Endothelial cell (in vitro differentiated cells): ENCODE measurements around the gene MAD1L1. TPM values are rescaled to one million over a fixed set of nuclear protein-coding genes. Genes with fewer than 3 reads are reported as not detected.

Experiments
- DNase-seq: peaks from one replicate; pipeline ENCODE4 v3.0.0; 2021; ENCODE audit warnings: low spot score
- H3K27ac Mint-ChIP-seq: one replicate; pipeline ENCODE4 v1.8.0; 2021; ENCODE audit warnings: mixed read lengths, inconsistent platforms; ENCODE audit not compliant: unreplicated experiment
- H3K27me3 Mint-ChIP-seq: one replicate; pipeline ENCODE4 v1.8.0; 2021; ENCODE audit warnings: mild to moderate bottlenecking, moderate library complexity, mixed read lengths, inconsistent platforms; ENCODE audit not compliant: unreplicated experiment
- H3K36me3 Mint-ChIP-seq: one replicate; pipeline ENCODE4 v1.8.0; 2021; ENCODE audit warnings: mild to moderate bottlenecking, low read depth, mixed read lengths, inconsistent platforms; ENCODE audit not compliant: unreplicated experiment
- H3K4me1 Mint-ChIP-seq: one replicate; pipeline ENCODE4 v1.8.0; 2021; ENCODE audit warnings: mild to moderate bottlenecking, mixed read lengths, inconsistent platforms; ENCODE audit not compliant: unreplicated experiment
- H3K4me3 Mint-ChIP-seq: one replicate; pipeline ENCODE4 v1.8.0; 2021; ENCODE audit warnings: mild to moderate bottlenecking, mixed read lengths, inconsistent platforms; ENCODE audit not compliant: unreplicated experiment
- H3K9me3 Mint-ChIP-seq: one replicate; pipeline ENCODE4 v1.8.0; 2021; ENCODE audit warnings: mixed read lengths, inconsistent platforms; ENCODE audit not compliant: unreplicated experiment
- CTCF ChIP-seq: fragments of 200-600 bp; sonication (generic); IDR thresholded peaks from one replicate; pipeline ENCODE4 v1.5.0; 2021; ENCODE audit warnings: antibody characterized with exemption; ENCODE audit not compliant: unreplicated experiment
- total RNA-seq: library from RNA; stranded (reverse); fragmentation: NEBNext Ultra II Directional; extraction: Animal tissue kit (Norgen Biotek cat#: 25700); gene quantifications from one replicate; pipeline ENCODE4 v1.2.1, GENCODE V29; 2021; ENCODE audit not compliant: unreplicated experiment

MAD1L1 gene
- total RNA-seq, 1 donor from 2014 or later, result 43.3 TPM

- no peak overlapping the region for H3K27ac Mint-ChIP-seq
- no peak for DNase-seq
- H3K27me3 Mint-ChIP-seq, result peaks cover 9% of the 10 kb centered on the region
- no peaks in the 10 kb centered on the region for H3K4me1 Mint-ChIP-seq
- no peak overlapping the region for H3K4me3 Mint-ChIP-seq
- peaks cover 31% of the 10 kb centered on the region for H3K36me3 Mint-ChIP-seq
- TF ChIP-seq CTCF, result no peak
- no peaks in the 10 kb centered on the region for H3K9me3 Mint-ChIP-seq
Measured at GRCh38 chr7:2199528-2199927, 33.2 kb downstream of the MAD1L1 start.

GRCh38 chr7:2198760-2199159, 34.0 kb downstream of the MAD1L1 start:
- H3K4me3 Mint-ChIP-seq, result no peak overlapping the region
- no peak for DNase-seq
- H3K9me3 Mint-ChIP-seq, result no peaks in the 10 kb centered on the region
- TF ChIP-seq CTCF, result no peak
- H3K27me3 Mint-ChIP-seq, result peaks cover 9% of the 10 kb centered on the region
- no peaks in the 10 kb centered on the region for H3K4me1 Mint-ChIP-seq
- no peak overlapping the region for H3K27ac Mint-ChIP-seq
- H3K36me3 Mint-ChIP-seq, result peaks cover 25% of the 10 kb centered on the region

- Mint-ChIP-seq H3K4me1 (no peaks in the 10 kb centered on the region), H3K27me3 (peaks cover 9% of the 10 kb centered on the region), H3K27ac (no peak overlapping the region), H3K36me3 (peaks cover 25% of the 10 kb centered on the region), H3K4me3 (no peak overlapping the region), H3K9me3 (no peaks in the 10 kb centered on the region)
- DNase-seq, result no peak
- no peak for TF ChIP-seq CTCF
Measured at GRCh38 chr7:2198206-2198605, 34.5 kb downstream of the MAD1L1 start.

- H3K36me3 Mint-ChIP-seq, result peaks cover 25% of the 10 kb centered on the region
- H3K9me3 Mint-ChIP-seq, result no peaks in the 10 kb centered on the region
- no peaks in the 10 kb centered on the region for H3K4me1 Mint-ChIP-seq
- H3K27ac Mint-ChIP-seq, result no peak overlapping the region
- no peak for DNase-seq
- peak overlapping the region; percentile 59 for H3K4me3 Mint-ChIP-seq
- H3K27me3 Mint-ChIP-seq, result peaks cover 9% of the 10 kb centered on the region
- no peak for TF ChIP-seq CTCF
Measured at GRCh38 chr7:2197436-2198155, 35.1 kb downstream of the MAD1L1 start.

GRCh38 chr7:2196381-2197378, 36.1 kb downstream of the MAD1L1 start:
- H3K4me3 Mint-ChIP-seq, result no peak overlapping the region
- H3K4me1 Mint-ChIP-seq, result no peaks in the 10 kb centered on the region
- no peak for TF ChIP-seq CTCF
- no peaks in the 10 kb centered on the region for H3K9me3 Mint-ChIP-seq
- peaks cover 9% of the 10 kb centered on the region for H3K27me3 Mint-ChIP-seq
- no peak overlapping the region for H3K27ac Mint-ChIP-seq
- peaks cover 25% of the 10 kb centered on the region for H3K36me3 Mint-ChIP-seq
- no peak for DNase-seq
